Suprapubic skin (tissue), 4 donors: Measurements from ENCODE around the gene HYAL3. TPM values are rescaled to one million over a fixed set of nuclear protein-coding genes. Genes with fewer than 3 reads are reported as not detected.
"Not testable (repeated sequence)": the region's sequence is repeated elsewhere in the genome, so short reads cannot be mapped to it uniquely, and the experiment has no call there.

Experiments used
- DNase-seq, 2 donors: peaks; one replicate each; pipeline ENCODE4 v3.0.0-alpha.2; 2019; ENCODE audit warnings: low spot score in 2 of 2
- H3K27ac ChIP-seq: fragments of 200-600 bp; sonication (generic); one replicate; pipeline ENCODE4 v1.5.1; 2019
- H3K27me3 ChIP-seq: fragments of 200-600 bp; sonication (generic); one replicate; pipeline ENCODE4 v1.5.1; 2019
- H3K36me3 ChIP-seq: fragments of 200-600 bp; sonication (generic); one replicate; pipeline ENCODE4 v1.5.1; 2019
- H3K4me1 ChIP-seq: fragments of 200-600 bp; sonication (generic); one replicate; pipeline ENCODE4 v1.5.1; 2019
- H3K4me3 ChIP-seq: fragments of 200-600 bp; sonication (generic); one replicate; pipeline ENCODE4 v1.5.1; 2019; ENCODE audit warnings: mild to moderate bottlenecking
- H3K9me3 ChIP-seq: fragments of 200-600 bp; sonication (generic); one replicate; pipeline ENCODE4 v1.5.1; 2019
- CTCF ChIP-seq, 2 donors: fragments of 200-600 bp in 1 of 2; fragments of 450-650 bp in 1 of 2; sonication (generic) in 1 of 2; IDR thresholded peaks; one replicate each; pipeline ENCODE4 v1.5.1; 2016 to 2019; ENCODE audit warnings: antibody characterized with exemption in 2 of 2, mild to moderate bottlenecking in 1 of 2, moderate library complexity in 1 of 2
- EP300 ChIP-seq: sonication (generic); formaldehyde crosslinking; IDR thresholded peaks from one replicate; pipeline ENCODE4 v1.6.1; 2017; ENCODE audit warnings: antibody characterized with exemption
- POLR2A ChIP-seq, 2 donors: fragments of 450-650 bp; IDR thresholded peaks; one replicate each; pipeline ENCODE4 v1.6.1; 2017; ENCODE audit warnings: antibody characterized with exemption in 2 of 2, mild to moderate bottlenecking in 2 of 2, moderate library complexity in 2 of 2
- POLR2AphosphoS5 ChIP-seq, 3 donors: sonication (generic); formaldehyde crosslinking; IDR thresholded peaks; one replicate each; pipeline ENCODE4 v1.6.1; 2017; ENCODE audit warnings: antibody characterized with exemption in 3 of 3
- WGBS: methylation state at CpG from one replicate; pipeline ENCODE4 v1.1.5; 2018; 5-methylcytosine and 5-hydroxymethylcytosine counted together
- total RNA-seq, 4 donors: library from RNA; depleted of rRNA; stranded (reverse); fragments of >200 nt; gene quantifications; one replicate each; pipeline ENCODE4 v1.1.0, GENCODE V29; 2016

Gene HYAL3
- total RNA-seq, 4 donors from 2014 or later = 2.5 to 7.8 (median 6.1) TPM

GRCh38 chr3:50262778-50263177 is 36.4 kb downstream of the HYAL3 start:
- Histone ChIP-seq H3K4me3 (no peak overlapping the region), H3K27ac (no peak overlapping the region), H3K27me3 (no peaks in the 10 kb centered on the region), H3K36me3 (peaks cover 7% of the 10 kb centered on the region), H3K4me1 (peaks cover 79% of the 10 kb centered on the region), H3K9me3 (no peaks in the 10 kb centered on the region)
- no peak for DNase-seq
- 90% methylated on average over 7 of the region's 7 CpGs for WGBS
- no peak for TF ChIP-seq POLR2A (IDR thresholded peaks at IDR 0.05)
- TF ChIP-seq CTCF (IDR thresholded peaks at IDR 0.05) = no peak
- TF ChIP-seq EP300 = no peak
- TF ChIP-seq POLR2AphosphoS5 (IDR thresholded peaks at IDR 0.05) = no peak

- peaks cover 74% of the 10 kb centered on the region for H3K4me1 ChIP-seq
- not testable (repeated sequence) for H3K27me3 ChIP-seq, DNase-seq, H3K9me3 ChIP-seq, H3K4me3 ChIP-seq, H3K27ac ChIP-seq
- H3K36me3 ChIP-seq = peaks cover 13% of the 10 kb centered on the region
- 92% methylated on average over 4 of the region's 4 CpGs for WGBS
These were observed 37.0 kb downstream of the HYAL3 start for GRCh38 chr3:50262200-50262599.

- peaks cover 20% of the 10 kb centered on the region for H3K36me3 ChIP-seq
- WGBS = 53% methylated on average over 2 of the region's 2 CpGs
- peaks cover 67% of the 10 kb centered on the region for H3K4me1 ChIP-seq
- H3K27me3 ChIP-seq = no peaks in the 10 kb centered on the region
- H3K9me3 ChIP-seq = no peaks in the 10 kb centered on the region
- H3K4me3 ChIP-seq = no peak overlapping the region
- H3K27ac ChIP-seq = peak overlapping the region; percentile 91
- DNase-seq = no peak
- TF ChIP-seq POLR2A (IDR thresholded peaks at IDR 0.05) (no peak), POLR2AphosphoS5 (IDR thresholded peaks at IDR 0.05) (no peak), EP300 (no peak)
These were observed 37.7 kb downstream of the HYAL3 start for GRCh38 chr3:50261505-50261904.

- Histone ChIP-seq H3K36me3 (peaks cover 25% of the 10 kb centered on the region), H3K4me3 (peak overlapping the region; percentile 58), H3K4me1 (peaks cover 64% of the 10 kb centered on the region), H3K27ac (peak overlapping the region; percentile 91), H3K27me3 (no peaks in the 10 kb centered on the region), H3K9me3 (no peaks in the 10 kb centered on the region)
- WGBS = 87% methylated on average over 4 of the region's 5 CpGs
- no peak for TF ChIP-seq CTCF (IDR thresholded peaks at IDR 0.05)
- TF ChIP-seq POLR2A (IDR thresholded peaks at IDR 0.05) = no peak
- TF ChIP-seq EP300 = no peak
- no peak for TF ChIP-seq POLR2AphosphoS5 (IDR thresholded peaks at IDR 0.05)
- DNase-seq = no peak
These were observed 38.2 kb downstream of the HYAL3 start for GRCh38 chr3:50260942-50261441.

GRCh38 chr3:50260027-50260941 is 38.9 kb downstream of the HYAL3 start:
- peak overlapping the region; percentile 58 for H3K4me3 ChIP-seq
- peak; percentile 94 to 95 for DNase-seq
- H3K36me3 ChIP-seq = peaks cover 26% of the 10 kb centered on the region
- 0% methylated on average over 17 of the region's 70 CpGs for WGBS
- H3K27ac ChIP-seq = peak overlapping the region; percentile 91
- no peaks in the 10 kb centered on the region for H3K27me3 ChIP-seq
- no peaks in the 10 kb centered on the region for H3K9me3 ChIP-seq
- H3K4me1 ChIP-seq = peaks cover 63% of the 10 kb centered on the region
- peak in 1 of 3 donors; percentile 59 for TF ChIP-seq POLR2AphosphoS5 (IDR thresholded peaks at IDR 0.05)
- peak; percentile 96 to 100 for TF ChIP-seq CTCF (IDR thresholded peaks at IDR 0.05)
- TF ChIP-seq POLR2A (IDR thresholded peaks at IDR 0.05) = peak; percentile 1 to 39
- TF ChIP-seq EP300 = no peak

- Histone ChIP-seq H3K36me3 (peaks cover 26% of the 10 kb centered on the region), H3K9me3 (no peaks in the 10 kb centered on the region), H3K27me3 (no peaks in the 10 kb centered on the region), H3K27ac (peak overlapping the region; percentile 91), H3K4me1 (peaks cover 65% of the 10 kb centered on the region), H3K4me3 (peak overlapping the region; percentile 58)
- no peak for DNase-seq
- TF ChIP-seq EP300 (no peak), POLR2A (IDR thresholded peaks at IDR 0.05) (peak in 1 of 2 donors; percentile 3)
- WGBS = 61% methylated on average over 14 of the region's 18 CpGs
These were observed 39.7 kb downstream of the HYAL3 start for GRCh38 chr3:50259432-50260026.
